GM21367 (cell line): ENCODE results near the gene GCN1.

Source experiments
- ATAC-seq: cut with Tn5 transposase; IDR thresholded peaks from one replicate; pipeline ENCODE4 v1.9.1; 2021; ENCODE audit not compliant: unreplicated experiment

Gene GCN1

DNA sequence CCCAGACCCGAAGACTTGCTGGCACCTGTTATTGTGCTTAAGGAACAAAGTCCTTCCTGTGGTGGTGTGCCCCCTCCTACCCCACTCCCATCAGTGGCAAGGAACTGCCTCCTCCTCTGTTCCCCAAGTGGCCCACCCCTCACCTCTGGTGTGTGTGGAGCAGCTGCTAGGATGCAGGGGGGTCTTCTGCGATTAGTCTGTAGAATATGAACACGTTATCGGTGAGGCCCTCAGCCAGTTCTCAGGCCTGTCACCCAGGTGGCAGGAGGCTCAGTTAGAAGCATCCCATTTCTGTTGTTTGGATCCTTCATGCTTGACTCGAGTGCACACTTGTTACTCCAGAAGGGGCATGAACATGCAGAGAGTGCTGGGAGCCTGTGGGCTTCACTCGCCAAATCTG lies 117.3 kb downstream of the GCN1 start:
- ATAC-seq: no peak
